Transverse colon (tissue), 4 donors: Measurements from ENCODE around the gene ZNF92. TPM values are rescaled to one million over a fixed set of nuclear protein-coding genes. Genes with fewer than 3 reads are reported as not detected.

ENCODE experiments used
- DNase-seq: peaks from one replicate; pipeline ENCODE4 v3.0.0-alpha.2; 2019
- H3K27ac ChIP-seq, 4 donors: fragments of 200-600 bp; sonication (generic); 2 replicates each; pipeline ENCODE4 v1.5.1; 2016 to 2018; ENCODE audit warnings: inconsistent platforms in 4 of 4
- H3K27me3 ChIP-seq: fragments of 200-600 bp; sonication (generic); 2 replicates; pipeline ENCODE4 v1.5.1; 2017; ENCODE audit warnings: inconsistent platforms
- H3K36me3 ChIP-seq, 4 donors: fragments of 200-600 bp; sonication (generic); 2 replicates each; pipeline ENCODE4 v1.5.1; 2017 to 2019; ENCODE audit warnings: inconsistent platforms in 4 of 4
- H3K4me1 ChIP-seq, 4 donors: fragments of 200-600 bp; sonication (generic); 2 replicates each; pipeline ENCODE4 v1.5.1; 2017 to 2020; ENCODE audit warnings: inconsistent platforms in 4 of 4
- H3K4me3 ChIP-seq, 4 donors: fragments of 200-600 bp; sonication (generic); 1 replicate in 1 of 4; 2 replicates in 3 of 4; pipeline versions ENCODE4 v1.5.1 to v1.6.1; 2017 to 2019; ENCODE audit warnings: inconsistent platforms in 4 of 4
- H3K9me3 ChIP-seq, 2 donors: fragments of 200-600 bp; sonication (generic); 2 replicates each; pipeline ENCODE4 v1.5.1; 2017 to 2019; ENCODE audit warnings: inconsistent platforms in 2 of 2
- EP300 ChIP-seq: sonication (generic); formaldehyde crosslinking; IDR thresholded peaks from one replicate; pipeline ENCODE4 v1.6.1; 2017; ENCODE audit warnings: antibody characterized with exemption, low read depth
- POLR2A ChIP-seq: fragments of 450-650 bp; IDR thresholded peaks from one replicate; pipeline ENCODE4 v1.6.1; 2016; ENCODE audit warnings: antibody characterized with exemption, mild to moderate bottlenecking, moderate library complexity
- POLR2AphosphoS5 ChIP-seq, 3 donors: sonication (generic); formaldehyde crosslinking; IDR thresholded peaks; one replicate each; pipeline ENCODE4 v1.6.1; 2016; ENCODE audit warnings: antibody characterized with exemption in 3 of 3
- WGBS, 2 donors: methylation state at CpG; one replicate each; pipeline ENCODE4 v1.1.5; 2018; ENCODE audit warnings: low coverage in 1 of 2; 5-methylcytosine and 5-hydroxymethylcytosine counted together
- in situ Hi-C, 4 donors: fragments of 200-750 bp; cut with MboI; loops; one replicate each; pipeline versions ENCODE4 v1.15.0 to v1.15.1; 2017; ENCODE audit warnings: low sequenced_read_pairs in 3 of 4, low pct_ligation_motif_present in 1 of 4, low pct_unique_long_range_greater_than_20kb in 1 of 4
- intact Hi-C: fragments of 100-400 bp; cut with DNase I; formaldehyde crosslinking; loops from one replicate; pipeline ENCODE4 v1.15.1; 2023; ENCODE audit warnings: low total_unique reads
- total RNA-seq, 4 donors: library from RNA; depleted of rRNA; stranded (reverse); fragments of >200 nt; gene quantifications; one replicate each; pipeline ENCODE4 v1.1.0, GENCODE V29; 2016
- TF ChIP-seq, protein P1 (sequence below), 5 experiments: fragments of 200-600 bp in 3 of 5; fragments of 450-650 bp in 2 of 5; sonication (generic) in 3 of 5; IDR thresholded peaks; 1 replicate in 2 of 5; 2 replicates in 3 of 5; pipeline ENCODE4 v1.5.1; 2016 to 2017; ENCODE audit warnings: antibody characterized with exemption in 5 of 5, inconsistent platforms in 3 of 5, mild to moderate bottlenecking in 2 of 5, moderate library complexity in 1 of 5

ZNF92 gene
- 10 to 100 TPM in 2 of 4 donors, 1 to 10 TPM in 2; 4.8 to 19.5 (median 8.3) TPM for total RNA-seq

DNA sequence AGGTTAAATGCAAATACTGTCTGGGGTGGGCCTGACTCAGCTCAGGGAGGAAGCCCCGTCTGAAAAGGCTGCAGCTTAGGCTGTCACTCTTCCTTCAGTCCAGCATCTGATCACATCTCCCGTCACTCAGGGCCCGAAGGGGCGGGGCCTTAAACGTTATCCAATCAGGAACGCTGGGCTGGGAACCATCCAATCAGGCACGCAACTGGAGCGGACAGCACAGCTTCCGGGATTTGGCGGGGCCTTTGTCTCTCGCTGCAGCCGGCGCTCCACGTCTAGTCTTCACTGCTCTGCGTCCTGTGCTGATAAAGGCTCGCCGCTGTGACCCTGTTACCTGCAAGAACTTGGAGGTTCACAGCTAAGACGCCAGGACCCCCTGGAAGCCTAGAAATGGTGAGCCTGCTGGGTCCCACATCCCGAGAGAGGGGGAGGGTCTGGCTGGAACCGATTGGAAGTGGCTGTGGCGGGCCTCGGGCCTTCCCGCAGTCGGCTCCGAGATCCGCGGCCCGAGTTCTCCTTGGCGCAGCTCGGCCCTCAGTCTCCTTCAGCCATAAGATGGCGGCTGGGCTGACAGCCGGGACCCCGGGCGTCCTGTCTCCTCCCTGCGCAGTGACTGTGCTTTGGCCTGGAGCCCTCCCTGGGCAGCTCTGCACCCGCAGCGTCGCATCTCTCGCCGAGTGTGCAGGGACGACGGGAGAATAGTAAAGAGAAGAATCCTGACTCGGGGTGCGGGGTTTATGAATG is at the start of gene ZNF92:
TSS of gene ZNF92 (plus strand) at position 248 of the 744 bp plus-strand sequence. CDS start at position 391, 143 bp downstream.
- Histone ChIP-seq H3K27ac (peak within 1 kb of the TSS; percentile 84 to 92 (median 90)), H3K27me3 (no peaks in the 10 kb centered on the region), H3K36me3 (no peaks in the 10 kb centered on the region), H3K4me3 (peak within 1 kb of the TSS; percentile 47 to 86 (median 74)), H3K4me1 (peaks cover 8 to 25% (median 17%) of the 10 kb centered on the region in 4 donors), H3K9me3 (no peaks in the 10 kb centered on the region)
- peak; percentile 98 for DNase-seq
- WGBS, 2 donors, result 0% methylated on average over 3 to 38 of the region's 44 CpGs
- TF ChIP-seq, protein P1, sequence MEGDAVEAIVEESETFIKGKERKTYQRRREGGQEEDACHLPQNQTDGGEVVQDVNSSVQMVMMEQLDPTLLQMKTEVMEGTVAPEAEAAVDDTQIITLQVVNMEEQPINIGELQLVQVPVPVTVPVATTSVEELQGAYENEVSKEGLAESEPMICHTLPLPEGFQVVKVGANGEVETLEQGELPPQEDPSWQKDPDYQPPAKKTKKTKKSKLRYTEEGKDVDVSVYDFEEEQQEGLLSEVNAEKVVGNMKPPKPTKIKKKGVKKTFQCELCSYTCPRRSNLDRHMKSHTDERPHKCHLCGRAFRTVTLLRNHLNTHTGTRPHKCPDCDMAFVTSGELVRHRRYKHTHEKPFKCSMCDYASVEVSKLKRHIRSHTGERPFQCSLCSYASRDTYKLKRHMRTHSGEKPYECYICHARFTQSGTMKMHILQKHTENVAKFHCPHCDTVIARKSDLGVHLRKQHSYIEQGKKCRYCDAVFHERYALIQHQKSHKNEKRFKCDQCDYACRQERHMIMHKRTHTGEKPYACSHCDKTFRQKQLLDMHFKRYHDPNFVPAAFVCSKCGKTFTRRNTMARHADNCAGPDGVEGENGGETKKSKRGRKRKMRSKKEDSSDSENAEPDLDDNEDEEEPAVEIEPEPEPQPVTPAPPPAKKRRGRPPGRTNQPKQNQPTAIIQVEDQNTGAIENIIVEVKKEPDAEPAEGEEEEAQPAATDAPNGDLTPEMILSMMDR (IDR thresholded peaks at IDR 0.05), result no peak
- peak; percentile 96 to 97 (median 96) for TF ChIP-seq POLR2AphosphoS5 (IDR thresholded peaks at IDR 0.05)
- TF ChIP-seq POLR2A, result peak; percentile 95
- intact Hi-C loops (no loop called here), in situ Hi-C loops (no loop called here)

GRCh38 chr7:65325793-65326432 is 47.7 kb upstream of the ZNF92 start:
- no peaks in the 10 kb centered on the region for H3K27me3 ChIP-seq
- intact Hi-C loops, result no loop called here
- TF ChIP-seq EP300 (no peak), POLR2AphosphoS5 (IDR thresholded peaks at IDR 0.05) (no peak), POLR2A (no peak)
- TF ChIP-seq, protein P1 (IDR thresholded peaks at IDR 0.05), result no peak
- in situ Hi-C loops, result no loop called here
- H3K36me3 ChIP-seq, result no peaks in the 10 kb centered on the region
- H3K4me3 ChIP-seq, result no peak overlapping the region
- DNase-seq, result no peak
- WGBS, 2 donors, result 90 to 100% methylated on average over 1 to 5 of the region's 5 CpGs
- no peaks in the 10 kb centered on the region for H3K4me1 ChIP-seq
- H3K27ac ChIP-seq, result no peak overlapping the region
- no peaks in the 10 kb centered on the region for H3K9me3 ChIP-seq

DNA sequence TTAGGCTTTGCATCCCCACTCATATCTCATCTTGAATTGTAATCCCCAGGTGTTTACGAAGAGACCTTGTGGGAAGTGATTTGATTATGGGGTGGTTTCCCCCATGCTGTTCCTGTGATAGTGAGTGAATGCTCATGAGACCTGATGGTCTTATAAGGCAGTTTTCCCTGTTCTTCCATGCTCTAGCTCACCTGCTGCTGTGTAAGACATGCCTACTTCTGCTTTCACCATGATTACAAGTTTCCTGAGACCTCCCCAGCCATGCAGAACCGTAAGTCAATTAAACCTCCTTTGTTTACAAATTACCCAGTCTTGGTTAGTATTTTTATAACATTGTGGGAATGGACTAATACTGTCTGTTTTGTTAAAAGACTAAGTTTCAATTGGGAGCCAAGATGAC is 35.3 kb upstream of the ZNF92 start:
- in situ Hi-C loops, result no loop called here
- H3K27me3 ChIP-seq, result no peaks in the 10 kb centered on the region
- TF ChIP-seq, protein P1 (IDR thresholded peaks at IDR 0.05), result no peak
- TF ChIP-seq POLR2A (no peak), POLR2AphosphoS5 (IDR thresholded peaks at IDR 0.05) (no peak), EP300 (no peak)
- H3K27ac ChIP-seq, result no peak overlapping the region
- DNase-seq, result no peak
- H3K9me3 ChIP-seq, result no peaks in the 10 kb centered on the region
- intact Hi-C loops, result loop anchor here (5.0 kb wide), 1 partner anchor 626 kb away; no protein-coding TSS in a partner anchor
- no peak overlapping the region for H3K4me3 ChIP-seq
- WGBS, 2 donors, result 68 to 84% methylated on average over 2 of the region's 2 CpGs
- H3K4me1 ChIP-seq, result no peaks in the 10 kb centered on the region
- H3K36me3 ChIP-seq, result no peaks in the 10 kb centered on the region

DNA sequence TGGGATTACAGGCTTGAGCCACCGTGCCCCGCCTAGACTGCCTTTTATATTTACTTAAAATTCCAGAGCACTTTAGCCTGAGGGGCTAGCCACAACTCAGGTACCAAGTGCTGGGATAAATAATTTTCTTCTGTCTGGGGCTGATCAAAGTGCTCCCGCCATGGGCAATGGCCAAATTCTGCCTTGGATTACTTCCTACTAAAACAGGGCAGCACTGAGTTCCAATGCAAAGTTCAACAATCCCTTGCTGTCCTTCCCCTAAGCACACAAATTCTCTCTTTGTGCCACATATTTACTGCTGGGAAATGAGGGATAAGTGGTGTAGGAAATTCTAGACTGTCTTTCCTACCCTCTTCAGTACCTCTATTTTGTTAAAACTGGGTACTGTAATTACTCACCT is 34.4 kb upstream of the ZNF92 start:
- Histone ChIP-seq H3K36me3 (no peaks in the 10 kb centered on the region), H3K27me3 (no peaks in the 10 kb centered on the region), H3K27ac (no peak overlapping the region), H3K4me1 (no peaks in the 10 kb centered on the region), H3K9me3 (no peaks in the 10 kb centered on the region), H3K4me3 (no peak overlapping the region)
- intact Hi-C loops (loop anchor here (5.0 kb wide), 1 partner anchor 627 kb away; no protein-coding TSS in a partner anchor), in situ Hi-C loops (no loop called here)
- WGBS, 2 donors, result 83 to 86% methylated on average over 2 to 3 of the region's 3 CpGs
- DNase-seq, result no peak
- TF ChIP-seq, protein P1 (IDR thresholded peaks at IDR 0.05), result no peak
